HG02571 (cell line): Measurements from ENCODE around the gene SERPINA5.

ENCODE experiments used
- ATAC-seq: cut with Tn5 transposase; IDR thresholded peaks from one replicate; pipeline ENCODE4 v1.9.1; 2021; ENCODE audit warnings: mild to moderate bottlenecking, moderate library complexity; ENCODE audit not compliant: unreplicated experiment

The SERPINA5 gene

GRCh38 chr14:94641632-94641955 lies 60.4 kb downstream of the SERPINA5 start:
- no peak for ATAC-seq
